Measurements from ENCODE around the gene MYT1. TPM values are rescaled to one million over a fixed set of nuclear protein-coding genes. Genes with fewer than 3 reads are reported as not detected.
A peak's percentile ranks its signal among the peaks of the same experiment; 100 is the strongest.
"Not testable (repeated sequence)": the region's sequence is repeated elsewhere in the genome, so short reads cannot be mapped to it uniquely, and the experiment has no call there.

The MYT1 gene
- total RNA-seq, 2 experiments from 2014 or later = 0.12 to 0.14 TPM

DNA sequence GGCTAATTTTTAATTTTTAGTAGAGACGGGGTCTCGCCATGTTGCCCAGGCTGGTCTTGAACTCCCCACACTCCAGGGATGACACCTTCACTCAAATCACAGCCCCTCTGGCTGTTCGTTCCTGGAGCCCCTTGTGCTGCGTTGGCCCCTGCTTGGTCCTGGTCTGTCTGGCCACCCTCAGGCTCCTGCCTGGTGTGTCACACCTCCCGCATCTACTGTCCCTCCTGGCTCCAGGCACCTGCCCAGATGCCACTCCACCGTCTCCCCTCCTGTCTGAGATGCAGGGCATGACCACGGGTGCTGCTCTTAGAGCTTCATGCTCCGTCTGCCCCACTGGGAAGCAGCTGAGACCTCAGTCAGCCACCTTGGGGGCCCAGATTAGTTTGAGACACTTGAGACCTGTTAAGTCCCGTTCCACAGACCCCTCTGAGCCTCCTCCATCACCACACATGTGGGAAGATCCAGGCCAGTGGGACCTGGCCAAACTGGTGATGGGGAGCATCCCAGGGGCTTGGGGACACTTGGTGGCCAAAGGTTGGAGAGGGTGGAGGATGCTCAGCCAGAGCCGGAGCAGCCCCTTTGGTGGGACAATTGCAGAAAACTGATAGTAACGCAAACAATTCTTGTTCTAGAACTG is 35.0 kb upstream of the MYT1 start:
- no peaks in the 10 kb centered on the region for H3K9me3 Mint-ChIP-seq (ENCODE audit: low read depth)
- H3K4me3 Mint-ChIP-seq = no peak overlapping the region
- no peak overlapping the region for H3K27ac Mint-ChIP-seq
- DNase-seq = no peak
- CTCF ChIA-PET = no interaction called here
- no peaks in the 10 kb centered on the region for H3K36me3 Mint-ChIP-seq (ENCODE audit: low read depth)
- H3K27me3 Mint-ChIP-seq = peaks cover 10% of the 10 kb centered on the region
- intact Hi-C loops (cut with DNase I, micrococcal nuclease) = loop anchor here in 1 of 2 experiments (10.0 kb wide), 1 partner anchor 224 kb away; no protein-coding TSS in a partner anchor
- POLR2A ChIA-PET = no interaction called here
- H3K4me1 Mint-ChIP-seq = no peaks in the 10 kb centered on the region
- no peak for ATAC-seq

DNA sequence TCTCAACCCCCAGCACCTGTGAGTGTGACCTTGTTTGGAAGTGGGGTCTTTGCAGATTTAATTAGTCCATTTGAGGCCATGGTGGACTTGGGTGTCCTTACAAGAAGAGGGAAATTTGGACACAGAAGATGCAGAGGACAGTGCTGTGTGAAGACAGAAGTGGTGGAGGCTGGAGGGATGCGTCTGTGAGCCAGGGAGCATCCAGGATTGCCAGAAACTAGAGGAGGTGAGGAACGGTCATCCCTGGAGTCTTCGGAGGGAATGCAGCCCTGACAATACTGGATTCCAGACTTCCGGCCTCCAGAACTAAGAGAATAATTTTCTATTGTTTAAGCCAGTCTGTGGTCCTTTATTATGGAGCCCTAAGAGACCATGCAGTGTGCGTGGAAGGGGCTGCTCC is 34.0 kb upstream of the MYT1 start:
- DNase-seq = no peak
- intact Hi-C loops (cut with DNase I, micrococcal nuclease) = no loop called here
- H3K4me3 Mint-ChIP-seq = no peak overlapping the region
- CTCF ChIA-PET = no interaction called here
- peaks cover 9% of the 10 kb centered on the region for H3K27me3 Mint-ChIP-seq
- H3K9me3 Mint-ChIP-seq (ENCODE audit: low read depth) = no peaks in the 10 kb centered on the region
- no peak for ATAC-seq
- POLR2A ChIA-PET = no interaction called here
- H3K27ac Mint-ChIP-seq = no peak overlapping the region
- no peaks in the 10 kb centered on the region for H3K4me1 Mint-ChIP-seq
- H3K36me3 Mint-ChIP-seq (ENCODE audit: low read depth) = no peaks in the 10 kb centered on the region

DNA sequence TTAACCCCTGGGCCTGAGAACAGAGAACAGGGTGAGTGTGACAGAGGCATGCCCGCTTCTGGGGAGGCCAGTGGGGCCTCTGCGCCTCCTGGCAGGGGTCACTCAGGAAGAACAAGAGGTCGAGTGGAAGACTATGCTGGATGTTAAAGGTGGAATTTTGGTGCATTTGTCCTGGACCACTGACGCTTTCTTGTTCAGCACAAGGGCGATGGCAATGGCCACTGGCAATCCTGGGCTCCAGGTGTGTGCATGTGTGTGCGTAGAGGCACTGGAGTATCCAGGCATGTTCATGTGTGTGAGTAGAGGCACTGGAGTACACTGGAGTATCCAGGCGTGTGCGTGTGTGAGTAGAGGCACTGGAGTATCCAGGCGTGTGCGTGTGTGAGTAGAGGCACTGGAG is 33.4 kb upstream of the MYT1 start:
- intact Hi-C loops (cut with DNase I, micrococcal nuclease) = no loop called here
- Mint-ChIP-seq H3K4me3 (no peak overlapping the region), H3K4me1 (no peaks in the 10 kb centered on the region), H3K27me3 (peaks cover 14% of the 10 kb centered on the region), H3K27ac (no peak overlapping the region), H3K36me3 (ENCODE audit: low read depth) (no peaks in the 10 kb centered on the region), H3K9me3 (ENCODE audit: low read depth) (no peaks in the 10 kb centered on the region)
- POLR2A ChIA-PET = no interaction called here
- CTCF ChIA-PET = no interaction called here
- DNase-seq = no peak
- ATAC-seq = no peak

DNA sequence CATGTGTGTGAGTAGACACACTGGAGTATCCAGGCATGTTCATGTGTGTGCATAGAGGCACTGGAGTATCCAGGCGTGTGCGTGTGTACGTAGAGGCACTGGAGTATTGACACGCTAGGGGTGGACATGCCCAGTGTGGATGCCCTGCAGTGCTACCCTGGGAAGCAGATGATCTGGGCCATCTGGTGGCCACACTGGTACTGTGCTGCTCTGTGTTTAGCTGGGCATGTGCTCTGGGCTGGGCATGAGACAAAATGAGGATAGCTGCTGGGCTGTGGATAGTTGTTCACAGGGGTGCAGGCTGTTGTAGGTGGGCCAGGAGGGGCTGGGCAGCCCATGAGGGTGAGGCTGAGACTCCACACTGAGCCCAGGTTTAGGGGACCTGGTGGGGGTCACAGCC is 32.8 kb upstream of the MYT1 start:
- Mint-ChIP-seq H3K9me3 (ENCODE audit: low read depth) (no peaks in the 10 kb centered on the region), H3K4me1 (no peaks in the 10 kb centered on the region), H3K27ac (no peak overlapping the region), H3K27me3 (peaks cover 15% of the 10 kb centered on the region), H3K36me3 (ENCODE audit: low read depth) (no peaks in the 10 kb centered on the region), H3K4me3 (no peak overlapping the region)
- ATAC-seq (peak; percentile 75), DNase-seq (peak; percentile 31)
- CTCF ChIA-PET = no interaction called here
- intact Hi-C loops (cut with DNase I, micrococcal nuclease) = no loop called here
- POLR2A ChIA-PET = no interaction called here

DNA sequence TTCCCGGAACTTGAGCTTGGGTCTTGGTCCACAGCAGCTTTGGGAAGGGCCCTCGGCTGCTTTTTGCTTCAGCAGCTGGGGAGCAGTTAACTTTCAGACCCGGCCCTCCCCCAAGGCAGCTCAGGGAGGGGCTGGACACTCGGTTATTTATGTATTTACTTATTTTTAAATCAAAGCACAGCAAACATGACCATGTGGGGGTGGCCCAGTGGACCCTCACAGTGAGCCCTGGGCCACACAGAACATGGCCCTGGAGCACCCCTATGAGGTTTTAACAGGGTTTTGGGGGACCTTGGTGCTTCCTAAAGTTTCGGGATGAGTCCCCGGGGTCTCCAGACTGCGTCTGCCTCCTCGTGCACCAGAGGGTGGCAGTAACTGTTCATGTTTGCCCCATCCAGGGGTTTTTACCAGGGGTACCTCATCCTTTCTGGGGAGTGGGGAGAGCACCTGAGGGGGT is 30.3 kb upstream of the MYT1 start:
- H3K27ac Mint-ChIP-seq = no peak overlapping the region
- intact Hi-C loops (cut with DNase I, micrococcal nuclease) = no loop called here
- no peak overlapping the region for H3K4me3 Mint-ChIP-seq
- peaks cover 11% of the 10 kb centered on the region for H3K27me3 Mint-ChIP-seq
- H3K4me1 Mint-ChIP-seq = no peaks in the 10 kb centered on the region
- ATAC-seq = no peak
- H3K9me3 Mint-ChIP-seq (ENCODE audit: low read depth) = no peaks in the 10 kb centered on the region
- ChIA-PET POLR2A (no interaction called here), CTCF (no interaction called here)
- no peak for DNase-seq
- H3K36me3 Mint-ChIP-seq (ENCODE audit: low read depth) = no peaks in the 10 kb centered on the region

DNA sequence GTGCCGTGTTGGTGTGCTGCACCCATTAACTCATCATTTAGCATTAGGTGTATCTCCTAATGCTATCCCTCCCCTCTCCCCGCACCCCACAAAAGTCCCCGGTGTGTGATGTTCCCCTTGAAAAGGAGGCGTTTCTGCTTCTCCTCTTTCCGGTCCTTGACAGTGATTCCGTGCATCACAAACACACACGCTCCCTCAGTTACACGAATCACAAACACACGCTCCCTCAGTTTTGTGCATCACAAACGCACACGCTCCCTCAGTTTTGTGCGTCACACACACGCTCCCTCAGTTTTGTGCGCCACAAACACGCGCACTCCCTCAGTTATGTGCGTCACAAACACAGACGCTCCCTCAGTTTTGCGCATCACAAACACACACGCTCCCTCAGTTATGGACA is 29.5 kb upstream of the MYT1 start:
- H3K4me1 Mint-ChIP-seq; H3K4me3 Mint-ChIP-seq; DNase-seq; H3K36me3 Mint-ChIP-seq (ENCODE audit: low read depth); intact Hi-C loops (cut with DNase I, micrococcal nuclease); CTCF ChIA-PET; H3K27ac Mint-ChIP-seq; ATAC-seq; H3K27me3 Mint-ChIP-seq; POLR2A ChIA-PET; H3K9me3 Mint-ChIP-seq (ENCODE audit: low read depth): not testable (repeated sequence)

DNA sequence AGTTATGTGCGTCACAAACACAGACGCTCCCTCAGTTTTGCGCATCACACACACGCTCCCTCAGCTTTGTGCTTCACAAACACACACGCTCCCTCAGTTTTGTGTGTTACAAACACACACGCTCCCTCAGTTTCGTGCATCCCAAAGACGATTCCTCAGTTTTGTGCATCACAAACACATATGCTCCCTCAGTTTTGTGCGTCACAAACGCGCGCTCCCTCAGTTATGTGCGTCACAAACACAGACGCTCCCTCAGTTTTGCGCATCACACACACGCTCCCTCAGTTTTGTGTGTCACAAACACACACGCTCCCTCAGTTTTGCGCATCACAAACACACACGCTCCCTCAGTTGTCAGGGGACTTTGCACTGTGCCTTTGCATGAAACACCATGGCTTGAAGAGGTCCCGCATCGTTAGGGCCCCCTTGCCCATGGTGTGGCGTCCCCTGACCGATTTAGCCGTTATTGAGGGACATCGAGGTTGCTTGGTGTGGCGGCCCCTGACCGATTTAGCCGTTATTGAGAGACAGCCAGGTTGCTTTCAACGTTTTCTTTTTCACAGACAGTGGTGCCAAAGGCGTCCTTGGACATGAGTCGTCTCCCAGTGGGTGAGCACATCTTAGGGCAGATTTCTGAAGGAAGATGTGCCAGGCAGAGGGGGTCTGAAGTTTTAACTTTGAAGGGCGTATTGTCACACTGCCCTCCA is 28.1 kb upstream of the MYT1 start:
- no peak overlapping the region for H3K4me3 Mint-ChIP-seq
- H3K4me1 Mint-ChIP-seq = no peaks in the 10 kb centered on the region
- DNase-seq (no peak), ATAC-seq (no peak)
- ChIA-PET CTCF (no interaction called here), POLR2A (no interaction called here)
- no peaks in the 10 kb centered on the region for H3K36me3 Mint-ChIP-seq (ENCODE audit: low read depth)
- peaks cover 6% of the 10 kb centered on the region for H3K27me3 Mint-ChIP-seq
- intact Hi-C loops (cut with DNase I, micrococcal nuclease) = no loop called here
- H3K27ac Mint-ChIP-seq = no peak overlapping the region
- H3K9me3 Mint-ChIP-seq (ENCODE audit: low read depth) = no peaks in the 10 kb centered on the region

DNA sequence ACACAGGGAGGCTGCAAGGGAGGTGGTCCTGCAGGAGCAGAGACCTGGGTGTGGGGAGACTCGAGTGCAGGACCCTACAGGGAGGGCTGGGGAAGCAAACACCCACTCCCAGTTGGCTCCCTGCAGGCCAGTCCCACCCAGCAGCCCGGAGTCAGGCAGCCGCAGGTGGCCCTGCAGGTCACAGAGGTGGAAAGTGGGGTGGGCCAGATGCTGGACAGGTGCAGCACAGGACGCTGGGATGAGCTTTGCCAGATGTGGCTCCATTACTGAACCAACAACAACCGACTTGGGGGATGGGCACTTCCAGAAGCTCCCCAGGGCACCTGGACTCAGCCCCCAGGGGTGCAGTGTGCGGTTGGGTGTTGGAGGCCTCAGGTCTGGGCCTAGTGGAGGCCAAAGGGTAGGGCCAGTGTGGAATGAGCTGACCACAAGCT is 26.6 kb upstream of the MYT1 start:
- ChIA-PET POLR2A (no interaction called here), CTCF (interaction anchor here (0.6 to 1.4 kb wide), 2 partner anchors 35 to 1135 kb away, joined by 3 to 4 read pairs; no protein-coding TSS in a partner anchor)
- no peak for ATAC-seq
- no peaks in the 10 kb centered on the region for H3K36me3 Mint-ChIP-seq (ENCODE audit: low read depth)
- H3K9me3 Mint-ChIP-seq (ENCODE audit: low read depth) = no peaks in the 10 kb centered on the region
- peaks cover 9% of the 10 kb centered on the region for H3K27me3 Mint-ChIP-seq
- no peaks in the 10 kb centered on the region for H3K4me1 Mint-ChIP-seq
- intact Hi-C loops (cut with DNase I, micrococcal nuclease) = no loop called here
- H3K27ac Mint-ChIP-seq = no peak overlapping the region
- H3K4me3 Mint-ChIP-seq = no peak overlapping the region
- DNase-seq = no peak

DNA sequence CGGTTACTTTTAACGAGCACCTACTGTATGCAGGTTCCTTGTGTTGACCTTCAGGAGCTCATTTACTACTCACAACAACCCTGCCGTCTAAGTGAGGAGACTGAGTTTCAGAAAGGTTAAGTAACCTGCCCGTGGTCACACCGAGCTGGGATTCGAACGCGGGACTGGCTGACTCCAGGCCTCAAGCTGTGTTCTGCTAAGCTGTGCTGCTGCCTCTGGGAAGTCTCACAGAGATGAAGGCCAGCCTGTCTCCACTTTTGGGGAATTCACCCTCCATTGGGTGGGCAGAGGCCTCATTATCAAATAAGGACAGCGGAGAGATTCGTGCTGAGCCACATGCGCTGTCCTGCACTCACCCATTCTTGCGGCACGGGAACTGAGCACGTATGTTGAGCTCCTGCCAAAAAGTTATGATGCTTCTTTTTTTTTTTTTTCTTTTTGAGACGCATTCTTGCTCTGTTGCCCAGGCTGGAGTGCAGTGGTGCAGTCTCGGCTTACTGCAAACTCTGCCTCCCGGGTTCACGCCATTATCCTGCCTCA is 25.9 kb upstream of the MYT1 start:
- H3K27me3 Mint-ChIP-seq = peaks cover 9% of the 10 kb centered on the region
- POLR2A ChIA-PET = no interaction called here
- CTCF ChIA-PET = interaction anchor here (0.6 to 1.4 kb wide), 2 partner anchors 36 to 1136 kb away, joined by 3 to 4 read pairs; no protein-coding TSS in a partner anchor

DNA sequence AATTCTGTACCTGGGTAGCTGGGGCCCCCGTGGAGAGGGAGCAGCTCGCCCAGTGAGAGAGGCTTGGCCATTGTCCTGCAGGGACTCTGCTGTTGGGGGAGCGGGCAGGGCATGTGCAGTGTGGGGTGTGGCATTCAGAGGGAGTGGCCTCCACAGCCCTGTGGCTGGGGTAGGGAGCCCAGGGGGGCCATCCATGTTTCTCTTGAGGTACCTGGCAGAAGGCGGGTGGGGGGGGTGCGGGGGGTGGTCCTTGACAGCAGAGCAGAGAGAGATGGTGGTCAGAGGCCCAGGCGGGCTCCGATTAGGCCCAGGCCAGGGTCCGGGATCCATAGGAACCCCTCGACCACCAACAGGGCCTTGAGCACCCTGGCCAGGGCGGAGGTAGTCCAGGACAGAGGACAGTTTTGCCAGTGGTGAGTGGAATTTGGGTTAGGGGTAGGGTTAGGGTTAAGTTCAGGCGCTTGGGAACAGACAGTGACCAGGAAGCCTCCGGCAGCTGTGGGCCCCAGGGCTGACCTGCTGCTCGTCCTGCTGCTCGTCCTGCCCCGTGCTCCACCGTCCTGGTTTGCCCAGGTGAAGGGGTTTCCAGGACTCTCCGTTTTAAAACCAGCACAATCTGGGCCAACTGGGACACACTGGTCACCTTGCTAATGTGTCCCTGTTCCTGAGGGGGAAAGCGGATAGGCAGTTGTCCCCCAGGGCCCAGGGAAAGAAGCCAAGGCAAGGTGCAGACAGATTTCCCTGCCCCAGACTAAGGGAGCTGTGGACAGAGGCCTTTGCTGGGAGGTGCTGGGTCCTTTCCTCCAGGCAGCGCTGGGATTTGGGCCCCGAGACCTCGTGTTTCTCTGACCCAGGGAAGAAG is 24.8 kb upstream of the MYT1 start:
- intact Hi-C loops (cut with DNase I, micrococcal nuclease) = no loop called here
- H3K27ac Mint-ChIP-seq = no peak overlapping the region
- peaks cover 9% of the 10 kb centered on the region for H3K27me3 Mint-ChIP-seq
- ChIA-PET CTCF (interaction anchor here (1.5 kb wide), 1 partner anchor 37 kb away, joined by 3 read pairs; no protein-coding TSS in a partner anchor), POLR2A (no interaction called here)
- no peak for DNase-seq
- no peak for ATAC-seq
- no peak overlapping the region for H3K4me3 Mint-ChIP-seq
- H3K4me1 Mint-ChIP-seq = no peaks in the 10 kb centered on the region
- H3K9me3 Mint-ChIP-seq (ENCODE audit: low read depth) = peaks cover 5% of the 10 kb centered on the region
- no peaks in the 10 kb centered on the region for H3K36me3 Mint-ChIP-seq (ENCODE audit: low read depth)

More for the DNA sequence above, 25.9 kb upstream of the MYT1 start:
- Mint-ChIP-seq H3K36me3 (ENCODE audit: low read depth) (no peaks in the 10 kb centered on the region), H3K4me1 (no peaks in the 10 kb centered on the region), H3K27ac (no peak overlapping the region), H3K4me3 (no peak overlapping the region), H3K9me3 (ENCODE audit: low read depth) (no peaks in the 10 kb centered on the region)
- DNase-seq (no peak), ATAC-seq (no peak)
- intact Hi-C loops (cut with DNase I, micrococcal nuclease) = no loop called here

DNA sequence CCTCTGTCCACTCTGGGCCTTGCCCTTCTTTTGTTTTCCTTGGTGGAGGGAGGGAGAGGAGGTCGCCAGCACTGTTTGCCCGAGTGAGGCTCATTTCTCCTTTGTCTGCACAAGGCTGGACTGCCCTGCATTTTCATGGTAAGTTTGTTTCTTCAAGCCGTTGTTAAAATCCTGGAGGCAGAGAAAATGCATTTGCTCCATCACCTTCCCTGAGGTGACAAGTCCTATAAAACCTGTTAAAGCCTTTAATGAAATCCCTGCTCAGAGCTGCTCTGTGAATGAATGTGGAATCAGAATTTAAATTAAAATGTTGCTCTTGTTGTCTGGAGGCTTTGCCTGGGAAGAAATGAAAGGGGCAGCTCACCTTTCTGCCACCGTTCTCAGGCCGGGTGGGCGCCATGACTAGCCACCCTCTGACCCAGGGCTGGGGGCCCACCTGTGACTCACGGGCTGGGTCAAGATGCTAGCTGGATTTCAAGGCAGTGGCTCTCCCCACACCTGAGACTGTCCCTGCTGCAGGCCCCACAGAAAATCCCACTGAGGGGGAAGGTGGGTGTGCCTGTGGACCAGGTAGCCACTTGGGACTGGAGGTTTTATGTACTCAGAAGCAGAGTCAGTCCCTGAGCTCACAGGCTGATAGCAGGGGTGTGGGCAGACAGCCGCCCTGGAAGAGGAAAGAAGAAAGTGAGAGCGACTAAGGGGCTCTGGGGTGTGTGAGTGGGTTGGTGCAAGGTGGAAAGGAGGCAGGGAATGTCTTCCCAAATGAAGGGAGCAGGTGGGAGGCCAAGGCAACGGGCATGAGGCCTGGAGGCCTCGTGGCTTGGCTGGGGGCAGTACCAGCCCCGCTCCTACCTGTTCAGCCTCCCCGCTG is 24.0 kb upstream of the MYT1 start:
- intact Hi-C loops (cut with DNase I, micrococcal nuclease) = no loop called here
- H3K4me1 Mint-ChIP-seq = no peaks in the 10 kb centered on the region
- ATAC-seq (no peak), DNase-seq (no peak)
- no peak overlapping the region for H3K27ac Mint-ChIP-seq
- CTCF ChIA-PET = interaction anchor here (1.5 kb wide), 1 partner anchor 38 kb away, joined by 3 read pairs; no protein-coding TSS in a partner anchor
- no peak overlapping the region for H3K4me3 Mint-ChIP-seq
- H3K36me3 Mint-ChIP-seq (ENCODE audit: low read depth) = no peaks in the 10 kb centered on the region
- peaks cover 11% of the 10 kb centered on the region for H3K9me3 Mint-ChIP-seq (ENCODE audit: low read depth)
- POLR2A ChIA-PET = no interaction called here
- peaks cover 9% of the 10 kb centered on the region for H3K27me3 Mint-ChIP-seq

All from activated CD4-positive, alpha-beta T cell treated with anti-CD3 and anti-CD28 coated beads for 36 hours (primary cell).